Adrenal gland (tissue), 5 donors: Measurements from ENCODE around the gene AGBL5.

ENCODE experiments used
- POLR2A ChIP-seq, 2 donors: fragments of 450-650 bp; IDR thresholded peaks; one replicate each; pipeline ENCODE4 v1.6.1; 2017; ENCODE audit warnings: antibody characterized with exemption in 2 of 2, mild to moderate bottlenecking in 2 of 2, moderate library complexity in 1 of 2
- TF ChIP-seq, protein P1 (sequence below), 6 experiments: fragments of 450-650 bp in 4 of 6; fragments of 200-600 bp in 2 of 6; sonication (generic) in 1 of 6; IDR thresholded peaks; 1 replicate in 5 of 6; 2 replicates in 1 of 6; pipeline versions ENCODE4 v1.5.1 to v1.8.0; 2016 to 2021; ENCODE audit warnings: antibody characterized with exemption in 6 of 6, mild to moderate bottlenecking in 2 of 6, moderate library complexity in 1 of 6
- donor health status: DM: no; HTN: no; CAD: no.

GRCh38 chr2:27117995-27118524 is 66.6 kb downstream of the AGBL5 start:
- TF ChIP-seq, protein P1, sequence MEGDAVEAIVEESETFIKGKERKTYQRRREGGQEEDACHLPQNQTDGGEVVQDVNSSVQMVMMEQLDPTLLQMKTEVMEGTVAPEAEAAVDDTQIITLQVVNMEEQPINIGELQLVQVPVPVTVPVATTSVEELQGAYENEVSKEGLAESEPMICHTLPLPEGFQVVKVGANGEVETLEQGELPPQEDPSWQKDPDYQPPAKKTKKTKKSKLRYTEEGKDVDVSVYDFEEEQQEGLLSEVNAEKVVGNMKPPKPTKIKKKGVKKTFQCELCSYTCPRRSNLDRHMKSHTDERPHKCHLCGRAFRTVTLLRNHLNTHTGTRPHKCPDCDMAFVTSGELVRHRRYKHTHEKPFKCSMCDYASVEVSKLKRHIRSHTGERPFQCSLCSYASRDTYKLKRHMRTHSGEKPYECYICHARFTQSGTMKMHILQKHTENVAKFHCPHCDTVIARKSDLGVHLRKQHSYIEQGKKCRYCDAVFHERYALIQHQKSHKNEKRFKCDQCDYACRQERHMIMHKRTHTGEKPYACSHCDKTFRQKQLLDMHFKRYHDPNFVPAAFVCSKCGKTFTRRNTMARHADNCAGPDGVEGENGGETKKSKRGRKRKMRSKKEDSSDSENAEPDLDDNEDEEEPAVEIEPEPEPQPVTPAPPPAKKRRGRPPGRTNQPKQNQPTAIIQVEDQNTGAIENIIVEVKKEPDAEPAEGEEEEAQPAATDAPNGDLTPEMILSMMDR (IDR thresholded peaks at IDR 0.05) = no peak
- no peak for TF ChIP-seq POLR2A (IDR thresholded peaks at IDR 0.05)
